ENCODE data around the gene DAZAP1. TPM values are rescaled to one million over a fixed set of nuclear protein-coding genes. Genes with fewer than 3 reads are reported as not detected.

The DAZAP1 gene
- total RNA-seq, 2 donors from 2014 or later: 154 to 179 TPM

- no peak overlapping the region for H3K4me3 ChIP-seq (ENCODE audit: low read length)
- Mint-ChIP-seq H3K4me1 (no peaks in the 10 kb centered on the region), H3K4me3 (no peak overlapping the region), H3K27ac (peak overlapping the region; percentile 21), H3K36me3 (ENCODE audit: low read depth) (peaks cover 61% of the 10 kb centered on the region), H3K27me3 (ENCODE audit: insufficient read depth) (no peaks in the 10 kb centered on the region), H3K9me3 (no peaks in the 10 kb centered on the region)
- H3K9me3 ChIP-seq (ENCODE audit: control insufficient read depth, low read length): no peaks in the 10 kb centered on the region
- no peak overlapping the region for H3K27ac ChIP-seq (ENCODE audit: low read depth, low read length)
- no peak for DNase-seq
- H3K4me1 ChIP-seq (ENCODE audit: control insufficient read depth, insufficient read depth, low read length): no peaks in the 10 kb centered on the region
- no peak overlapping the region for H3K9ac ChIP-seq (ENCODE audit: extremely low read depth, low read length, poor library complexity, severe bottlenecking)
- TF ChIP-seq CTCF (conservative IDR thresholded peaks at IDR 0.05): no peak
- H3K27me3 ChIP-seq (ENCODE audit: control insufficient read depth, insufficient read depth, low read length, poor library complexity, severe bottlenecking): no peaks in the 10 kb centered on the region
- 94 to 100% methylated on average over 1 to 10 of the region's 10 CpGs for WGBS, 2 experiments (ENCODE audit: insufficient coverage in 1 of 2, insufficient read length in 1 of 2)
- peaks cover 80% of the 10 kb centered on the region for H3K36me3 ChIP-seq (ENCODE audit: control insufficient read depth, insufficient read depth, low read length)
These were observed 41.1 kb upstream of the DAZAP1 start for GRCh38 chr19:1366296-1366695.

GRCh38 chr19:1366899-1367870, 40.2 kb upstream of the DAZAP1 start:
- Histone ChIP-seq H3K27me3 (ENCODE audit: control insufficient read depth, insufficient read depth, low read length, poor library complexity, severe bottlenecking) (no peaks in the 10 kb centered on the region), H3K27ac (ENCODE audit: low read depth, low read length) (no peak overlapping the region), H3K9me3 (ENCODE audit: control insufficient read depth, low read length) (no peaks in the 10 kb centered on the region), H3K36me3 (ENCODE audit: control insufficient read depth, insufficient read depth, low read length) (peaks cover 78% of the 10 kb centered on the region), H3K4me3 (ENCODE audit: low read length) (no peak overlapping the region), H3K9ac (ENCODE audit: extremely low read depth, low read length, poor library complexity, severe bottlenecking) (no peak overlapping the region), H3K4me1 (ENCODE audit: control insufficient read depth, insufficient read depth, low read length) (no peaks in the 10 kb centered on the region)
- no peak for DNase-seq
- no peak overlapping the region for H3K27ac Mint-ChIP-seq
- no peaks in the 10 kb centered on the region for H3K27me3 Mint-ChIP-seq (ENCODE audit: insufficient read depth)
- H3K9me3 Mint-ChIP-seq: no peaks in the 10 kb centered on the region
- no peak overlapping the region for H3K4me3 Mint-ChIP-seq
- 96 to 98% methylated on average over 29 to 35 of the region's 35 CpGs for WGBS, 2 experiments (ENCODE audit: insufficient coverage in 1 of 2, insufficient read length in 1 of 2)
- H3K36me3 Mint-ChIP-seq (ENCODE audit: low read depth): peaks cover 59% of the 10 kb centered on the region
- no peaks in the 10 kb centered on the region for H3K4me1 Mint-ChIP-seq
- no peak for TF ChIP-seq CTCF (conservative IDR thresholded peaks at IDR 0.05)

- Mint-ChIP-seq H3K9me3 (no peaks in the 10 kb centered on the region), H3K4me3 (no peak overlapping the region), H3K27me3 (ENCODE audit: insufficient read depth) (no peaks in the 10 kb centered on the region), H3K27ac (no peak overlapping the region), H3K4me1 (no peaks in the 10 kb centered on the region), H3K36me3 (ENCODE audit: low read depth) (peaks cover 54% of the 10 kb centered on the region)
- Histone ChIP-seq H3K9ac (ENCODE audit: extremely low read depth, low read length, poor library complexity, severe bottlenecking) (no peak overlapping the region), H3K4me3 (ENCODE audit: low read length) (no peak overlapping the region), H3K36me3 (ENCODE audit: control insufficient read depth, insufficient read depth, low read length) (peaks cover 70% of the 10 kb centered on the region), H3K4me1 (ENCODE audit: control insufficient read depth, insufficient read depth, low read length) (no peaks in the 10 kb centered on the region), H3K9me3 (ENCODE audit: control insufficient read depth, low read length) (no peaks in the 10 kb centered on the region), H3K27ac (ENCODE audit: low read depth, low read length) (no peak overlapping the region), H3K27me3 (ENCODE audit: control insufficient read depth, insufficient read depth, low read length, poor library complexity, severe bottlenecking) (no peaks in the 10 kb centered on the region)
- WGBS, 2 experiments (ENCODE audit: insufficient coverage in 1 of 2, insufficient read length in 1 of 2): 95 to 99% methylated on average over 15 to 18 of the region's 18 CpGs
- no peak for TF ChIP-seq CTCF (conservative IDR thresholded peaks at IDR 0.05)
- no peak for DNase-seq
These were observed 38.1 kb upstream of the DAZAP1 start for GRCh38 chr19:1369214-1369805.

All from endodermal cell (in vitro differentiated cells).